EL (cell line): ENCODE data around the gene PRKACA.

ENCODE experiments used
- DNase-seq: peaks from one replicate; pipeline ENCODE4 v3.0.0-alpha.2; 2016

Gene PRKACA

GRCh38 chr19:14116525-14116917 lies 1.0 kb downstream of the PRKACA start:
- no peak for DNase-seq

- no peak for DNase-seq
These were observed 1.8 kb downstream of the PRKACA start for GRCh38 chr19:14115756-14116155.

GRCh38 chr19:14114854-14115253 lies 2.7 kb downstream of the PRKACA start:
- DNase-seq = no peak

GRCh38 chr19:14114439-14114838 lies 3.1 kb downstream of the PRKACA start:
- no peak for DNase-seq

GRCh38 chr19:14113762-14114414 lies 3.7 kb downstream of the PRKACA start:
- DNase-seq = no peak

GRCh38 chr19:14112809-14113385 lies 4.7 kb downstream of the PRKACA start:
- DNase-seq = no peak

GRCh38 chr19:14112051-14112808 lies 5.3 kb downstream of the PRKACA start:
- DNase-seq = no peak

GRCh38 chr19:14111486-14111885 lies 6.1 kb downstream of the PRKACA start:
- DNase-seq = no peak

GRCh38 chr19:14110650-14111049 lies 6.9 kb downstream of the PRKACA start:
- DNase-seq = no peak

GRCh38 chr19:14107581-14108461 lies 9.7 kb downstream of the PRKACA start:
- no peak for DNase-seq

GRCh38 chr19:14106840-14107239 lies 10.7 kb downstream of the PRKACA start:
- DNase-seq = no peak

GRCh38 chr19:14105680-14106079 lies 11.9 kb downstream of the PRKACA start:
- no peak for DNase-seq

- no peak for DNase-seq
These were observed 14.3 kb downstream of the PRKACA start for GRCh38 chr19:14103310-14103709.

- no peak for DNase-seq
These were observed 14.8 kb downstream of the PRKACA start for GRCh38 chr19:14102756-14103155.

GRCh38 chr19:14102102-14102696 lies 15.4 kb downstream of the PRKACA start:
- DNase-seq = no peak

GRCh38 chr19:14101003-14101545 lies 16.5 kb downstream of the PRKACA start:
- no peak for DNase-seq

GRCh38 chr19:14097532-14098151 lies 19.9 kb downstream of the PRKACA start:
- DNase-seq = no peak

- no peak for DNase-seq
These were observed 21.1 kb downstream of the PRKACA start for GRCh38 chr19:14096272-14096992.

- DNase-seq = no peak
These were observed 22.7 kb downstream of the PRKACA start for GRCh38 chr19:14094854-14095253.

GRCh38 chr19:14093117-14093823 lies 24.3 kb downstream of the PRKACA start:
- DNase-seq = no peak
